Measurements from ENCODE around the gene OLFM1.
"Not testable (repeated sequence)": the region's sequence is repeated elsewhere in the genome, so short reads cannot be mapped to it uniquely, and the experiment has no call there.

Gene OLFM1

GRCh38 chr9:135156525-135157510 lies 69.3 kb downstream of the OLFM1 start:
- peak; percentile 14 for DNase-seq

GRCh38 chr9:135157856-135158563 lies 70.5 kb downstream of the OLFM1 start:
- no peak for DNase-seq

- DNase-seq, result no peak
Observed at GRCh38 chr9:135158564-135158937, 71.1 kb downstream of the OLFM1 start.

GRCh38 chr9:135159801-135160200 lies 72.3 kb downstream of the OLFM1 start:
- no peak for DNase-seq

- DNase-seq, result no peak
Observed at GRCh38 chr9:135160862-135161261, 73.4 kb downstream of the OLFM1 start.

- DNase-seq, result not testable (repeated sequence)
Observed at GRCh38 chr9:135162599-135162998, 75.1 kb downstream of the OLFM1 start.

GRCh38 chr9:135163023-135163780 lies 75.7 kb downstream of the OLFM1 start:
- DNase-seq, result no peak

GRCh38 chr9:135164036-135164435 lies 76.6 kb downstream of the OLFM1 start:
- no peak for DNase-seq

- DNase-seq, result no peak
Observed at GRCh38 chr9:135165003-135165711, 77.7 kb downstream of the OLFM1 start.

- no peak for DNase-seq
Observed at GRCh38 chr9:135165756-135166519, 78.5 kb downstream of the OLFM1 start.

GRCh38 chr9:135166565-135166964 lies 79.1 kb downstream of the OLFM1 start:
- DNase-seq, result no peak

- DNase-seq, result no peak
Observed at GRCh38 chr9:135167356-135167755, 79.9 kb downstream of the OLFM1 start.

GRCh38 chr9:135167849-135168655 lies 80.6 kb downstream of the OLFM1 start:
- no peak for DNase-seq

GRCh38 chr9:135169709-135170226 lies 82.3 kb downstream of the OLFM1 start:
- DNase-seq, result no peak

- DNase-seq, result no peak
Observed at GRCh38 chr9:135170535-135170934, 83.1 kb downstream of the OLFM1 start.
